ENCODE data around the gene KIAA0319L. TPM values are rescaled to one million over a fixed set of nuclear protein-coding genes. Genes with fewer than 3 reads are reported as not detected.

Gene KIAA0319L
- total RNA-seq, 1 experiment from 2014 or later, result 46.4 TPM

DNA sequence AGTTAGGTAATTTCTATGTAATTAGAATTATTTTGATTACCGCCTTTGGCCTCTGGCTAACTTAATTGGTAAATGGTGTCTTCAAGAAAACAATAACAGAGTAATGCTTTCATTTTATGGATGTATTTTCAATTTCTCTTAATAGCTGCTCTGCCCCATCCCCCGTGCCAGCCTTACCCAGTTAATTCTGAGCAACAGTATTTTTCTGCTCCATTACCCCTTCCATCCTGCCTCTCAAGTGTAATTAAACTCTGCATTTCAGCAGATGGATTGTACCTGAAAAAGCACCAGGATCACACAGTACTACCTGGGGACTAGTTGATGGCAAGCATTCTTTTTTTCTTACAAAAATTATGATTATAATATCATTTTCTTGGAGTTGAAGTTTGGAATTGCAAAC, 104.2 kb downstream of the KIAA0319L start:
- Histone ChIP-seq H4K5ac (ENCODE audit: insufficient read length, low read depth, low read length) (no peak overlapping the region), H2BK120ac (ENCODE audit: low read depth, low read length, poor library complexity, severe bottlenecking) (no peak overlapping the region), H3K27me3 (ENCODE audit: insufficient read depth, low read length) (no peaks in the 10 kb centered on the region), H2AFZ (ENCODE audit: low read length) (no peak overlapping the region), H3K79me2 (ENCODE audit: insufficient read depth, low read length) (no peaks in the 10 kb centered on the region), H4K91ac (ENCODE audit: insufficient read length, low read depth, low read length) (no peak overlapping the region), H3K9me3 (ENCODE audit: control insufficient read depth, low read depth, low read length) (no peaks in the 10 kb centered on the region), H3K27ac (ENCODE audit: insufficient read length, low read depth, low read length) (no peak overlapping the region), H3K14ac (ENCODE audit: insufficient read depth, low read length) (no peak overlapping the region), H3K9ac (ENCODE audit: extremely low read depth, insufficient read length, low read length) (no peak overlapping the region), H3T11ph (ENCODE audit: low read length) (no peak overlapping the region), H2AK5ac (ENCODE audit: insufficient read length, low read length) (no peak overlapping the region), H4K8ac (replicated peaks; ENCODE audit: insufficient read length, low read depth, low read length) (no peak overlapping the region), H3K23ac (ENCODE audit: insufficient read length, low read depth, low read length) (no peak overlapping the region), H3K4me2 (ENCODE audit: insufficient read depth, insufficient read length, low read length) (no peak overlapping the region), H3K18ac (ENCODE audit: insufficient read length, low read depth, low read length) (no peak overlapping the region), H2BK5ac (ENCODE audit: insufficient read length, low read length) (no peak overlapping the region), H2BK20ac (ENCODE audit: low read depth, low read length, poor library complexity, severe bottlenecking) (no peak overlapping the region), H3K4me1 (ENCODE audit: insufficient read depth, low read length) (no peaks in the 10 kb centered on the region), H2BK12ac (ENCODE audit: insufficient read length, low read depth, low read length) (no peak overlapping the region), H2BK15ac (ENCODE audit: low read depth, low read length) (no peak overlapping the region), H3K79me1 (ENCODE audit: insufficient read depth, low read depth, low read length, poor library complexity, severe bottlenecking) (no peaks in the 10 kb centered on the region), H3K56ac (ENCODE audit: insufficient read length, low read depth, low read length) (no peak overlapping the region), H3K4ac (ENCODE audit: low read depth, low read length) (no peak overlapping the region), H4K20me1 (ENCODE audit: control insufficient read depth, insufficient read depth, insufficient read length) (no peaks in the 10 kb centered on the region), H3K23me2 (ENCODE audit: insufficient read length, low read depth, low read length, poor library complexity, severe bottlenecking) (no peaks in the 10 kb centered on the region)
- no peak overlapping the region for H3K4me3 Mint-ChIP-seq
- no peaks in the 10 kb centered on the region for H3K9me3 Mint-ChIP-seq
- WGBS (ENCODE audit: extremely low coverage, insufficient read length, low lambda C conversion rate), result no CpG with 5 or more reads among the region's 2 CpGs
- H3K27me3 Mint-ChIP-seq (ENCODE audit: low read depth), result no peaks in the 10 kb centered on the region
- no peaks in the 10 kb centered on the region for H3K4me1 Mint-ChIP-seq
- peaks cover 29 to 60% (median 45%) of the 10 kb centered on the region in 3 experiments; a peak in 6 of 7 replicates for H3K36me3 Mint-ChIP-seq (ENCODE audit: insufficient read depth in 1 of 3, low read depth in 3 of 3)
- no peak overlapping the region for H3K27ac Mint-ChIP-seq
- TF ChIP-seq, protein P1, sequence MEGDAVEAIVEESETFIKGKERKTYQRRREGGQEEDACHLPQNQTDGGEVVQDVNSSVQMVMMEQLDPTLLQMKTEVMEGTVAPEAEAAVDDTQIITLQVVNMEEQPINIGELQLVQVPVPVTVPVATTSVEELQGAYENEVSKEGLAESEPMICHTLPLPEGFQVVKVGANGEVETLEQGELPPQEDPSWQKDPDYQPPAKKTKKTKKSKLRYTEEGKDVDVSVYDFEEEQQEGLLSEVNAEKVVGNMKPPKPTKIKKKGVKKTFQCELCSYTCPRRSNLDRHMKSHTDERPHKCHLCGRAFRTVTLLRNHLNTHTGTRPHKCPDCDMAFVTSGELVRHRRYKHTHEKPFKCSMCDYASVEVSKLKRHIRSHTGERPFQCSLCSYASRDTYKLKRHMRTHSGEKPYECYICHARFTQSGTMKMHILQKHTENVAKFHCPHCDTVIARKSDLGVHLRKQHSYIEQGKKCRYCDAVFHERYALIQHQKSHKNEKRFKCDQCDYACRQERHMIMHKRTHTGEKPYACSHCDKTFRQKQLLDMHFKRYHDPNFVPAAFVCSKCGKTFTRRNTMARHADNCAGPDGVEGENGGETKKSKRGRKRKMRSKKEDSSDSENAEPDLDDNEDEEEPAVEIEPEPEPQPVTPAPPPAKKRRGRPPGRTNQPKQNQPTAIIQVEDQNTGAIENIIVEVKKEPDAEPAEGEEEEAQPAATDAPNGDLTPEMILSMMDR (conservative IDR thresholded peaks at IDR 0.05), result no peak
- no peak for DNase-seq

Measured in H9 (cell line).